Spleen (tissue), 11 donors: ENCODE measurements around the gene YPEL1. TPM values are rescaled to one million over a fixed set of nuclear protein-coding genes. Genes with fewer than 3 reads are reported as not detected.
A peak's percentile ranks its signal among the peaks of the same experiment; 100 is the strongest.

ENCODE experiments used
- DNase-seq: peaks from one replicate; pipeline ENCODE4 v3.0.0-alpha.2; 2020
- H3K27ac ChIP-seq, 8 donors: fragments of 200-600 bp; sonication (generic) in 7 of 8; 1 replicate in 4 of 8; 2 replicates in 4 of 8; pipeline versions ENCODE4 v1.5.0 to v1.8.0; 2016 to 2021; ENCODE audit warnings: inconsistent platforms in 4 of 8, mild to moderate bottlenecking in 4 of 8, moderate library complexity in 1 of 8
- H3K27me3 ChIP-seq, 7 donors: fragments of 200-600 bp; sonication (generic) in 6 of 7; replicated peaks in 1 of 7; 1 replicate in 4 of 7; 2 replicates in 3 of 7; pipeline versions ENCODE4 v1.5.0 to v1.8.0; 2016 to 2021; ENCODE audit warnings: inconsistent platforms in 3 of 7, mild to moderate bottlenecking in 1 of 7
- H3K36me3 ChIP-seq, 6 donors: fragments of 200-600 bp; sonication (generic) in 5 of 6; 1 replicate in 4 of 6; 2 replicates in 2 of 6; pipeline versions ENCODE4 v1.5.0 to v1.8.0; 2016 to 2021; ENCODE audit warnings: inconsistent platforms in 2 of 6
- H3K4me1 ChIP-seq, 6 donors: fragments of 200-600 bp; sonication (generic) in 5 of 6; 1 replicate in 3 of 6; 2 replicates in 3 of 6; pipeline versions ENCODE4 v1.5.0 to v1.8.0; 2016 to 2021; ENCODE audit warnings: inconsistent platforms in 3 of 6
- H3K4me3 ChIP-seq, 8 donors: fragments of 200-600 bp; sonication (generic) in 7 of 8; 1 replicate in 4 of 8; 2 replicates in 4 of 8; pipeline versions ENCODE4 v1.5.0 to v1.8.0; 2016 to 2021; ENCODE audit warnings: inconsistent platforms in 4 of 8, mild to moderate bottlenecking in 4 of 8, moderate library complexity in 2 of 8
- H3K9me3 ChIP-seq, 8 donors: fragments of 200-600 bp; sonication (generic) in 7 of 8; 1 replicate in 4 of 8; 2 replicates in 4 of 8; pipeline versions ENCODE4 v1.5.0 to v1.8.0; 2016 to 2021; ENCODE audit warnings: inconsistent platforms in 4 of 8
- CTCF ChIP-seq, 11 experiments: fragments of 200-600 bp in 7 of 11; fragments of 450-650 bp in 4 of 11; sonication (generic) in 4 of 11; IDR thresholded peaks in 8 of 11; conservative IDR thresholded peaks in 3 of 11; 1 replicate in 7 of 11; 2 replicates in 4 of 11; pipeline versions ENCODE4 v1.4.0 to v1.8.0; 2016 to 2021; ENCODE audit warnings: antibody characterized with exemption in 11 of 11, inconsistent platforms in 4 of 11, mild to moderate bottlenecking in 1 of 11
- POLR2A ChIP-seq, 3 donors: fragments of 450-650 bp; IDR thresholded peaks; one replicate each; pipeline ENCODE4 v1.5.1; 2017; ENCODE audit warnings: antibody characterized with exemption in 3 of 3, mild to moderate bottlenecking in 1 of 3
- POLR2AphosphoS5 ChIP-seq, 3 donors: sonication (generic); formaldehyde crosslinking; IDR thresholded peaks; one replicate each; pipeline ENCODE4 v1.5.1; 2017; ENCODE audit warnings: antibody characterized with exemption in 3 of 3
- WGBS, 5 donors: extraction: QIAGEN DNeasy Blood & Tissue Kit in 3 of 5; methylation state at CpG; one replicate each; pipeline versions ENCODE4 v1.1.5 to v1.1.7; 2013 to 2018; 5-methylcytosine and 5-hydroxymethylcytosine counted together
- intact Hi-C: fragments of 100-400 bp; cut with DNase I; formaldehyde crosslinking; loops from one replicate; pipeline ENCODE4 v1.15.0; 2023; ENCODE audit warnings: low total_unique reads
- polyA plus RNA-seq, 3 donors: library from polyadenylated mRNA; stranded (reverse); fragments of 200-250 nt; gene quantifications; one replicate each; pipeline ENCODE4 v1.2.1, GENCODE V29; 2013
- total RNA-seq, 7 donors: library from RNA; depleted of rRNA in 3 of 7; stranded (reverse); fragments of >200 nt in 3 of 7; fragmentation: NEBNext Ultra II Directional in 4 of 7; extraction: Animal tissue kit (Norgen Biotek cat#: 25700) in 4 of 7; gene quantifications; one replicate each; pipeline versions ENCODE4 v1.1.0 to v1.2.1, GENCODE V29; 2016 to 2021
- donor health status: healthy with polysubstance abuse.
- donor health status: DM: no; HTN: no; CAD: no; lungs with moderate emphysema.
- donor health status: DM: no; HTN: no; CAD: no.
- donor health status: Bipolar disorder and iron deficiency.
- donor health status: healthy.
- donor health status: DM: no; HTN: no; CAD: no.
- donor health status: DM: yes; HTN: yes; CAD: no.

YPEL1 gene
- total and polyA plus RNA-seq, 10 donors, result 4.8 to 21.3 (median 11.0) TPM

DNA sequence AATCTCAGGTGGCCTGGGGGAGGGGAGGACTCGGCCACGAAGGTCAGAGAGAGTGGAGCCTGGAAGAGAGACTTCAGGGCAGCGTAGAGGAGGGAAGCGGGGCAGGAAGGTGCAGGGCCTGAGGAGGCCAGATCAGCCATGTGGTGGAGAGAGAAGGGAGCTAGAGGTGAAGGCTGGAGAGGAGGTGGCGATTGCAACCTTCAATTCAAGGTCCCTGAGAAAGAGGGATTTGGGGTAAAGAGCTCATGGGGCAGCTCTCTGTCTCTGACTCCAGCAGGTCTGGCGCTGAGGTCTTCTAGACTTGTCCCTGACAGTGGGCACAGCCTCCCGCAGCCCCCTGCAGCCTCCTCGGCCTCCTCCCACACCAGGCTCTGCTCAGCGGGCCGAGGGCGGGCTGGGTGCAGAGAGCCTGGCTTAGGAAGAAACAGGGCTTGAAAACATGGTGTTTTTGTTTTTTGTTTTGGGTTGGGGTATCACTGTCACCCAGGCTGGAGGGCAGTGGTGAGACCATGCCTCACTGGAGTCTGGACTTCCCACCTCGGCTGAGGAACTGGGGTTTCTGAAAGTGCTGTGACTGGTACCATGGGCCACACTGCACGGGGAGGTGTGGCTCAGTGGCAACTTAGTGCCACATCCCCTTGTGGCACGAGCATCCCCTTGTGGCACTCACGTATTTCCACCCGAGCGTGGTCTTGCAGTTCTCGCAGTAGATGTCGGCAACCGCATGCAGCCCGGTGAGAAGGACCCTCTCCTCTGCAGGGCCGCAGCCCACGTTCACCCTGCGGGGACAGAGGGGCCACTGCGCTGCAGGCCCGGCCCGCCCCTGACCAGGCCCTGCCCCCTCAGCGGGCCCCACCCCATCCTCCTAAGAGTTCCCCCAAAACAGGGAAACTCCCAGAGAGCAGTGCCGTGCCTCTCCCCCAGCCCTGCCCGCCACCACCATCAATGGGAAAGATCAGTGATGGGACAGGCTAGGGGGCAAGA, 32.6 kb downstream of the YPEL1 start:
- DNase-seq, result no peak
- TF ChIP-seq POLR2AphosphoS5 (IDR thresholded peaks at IDR 0.05) (peak in 1 of 3 donors; percentile 59), POLR2A (IDR thresholded peaks at IDR 0.05) (no peak), CTCF (IDR thresholded peaks at IDR 0.05 in 8 of 11, conservative IDR thresholded peaks at IDR 0.05 in 3 of 11) (no peak)
- WGBS, 5 donors, result 89 to 95% (median 90%) methylated on average over 13 to 30 of the region's 30 CpGs
- no peak overlapping the region for H3K4me3 ChIP-seq
- H3K9me3 ChIP-seq, result no peaks in the 10 kb centered on the region
- peaks cover 0 to 79% (median 30%) of the 10 kb centered on the region in 6 donors for H3K36me3 ChIP-seq
- intact Hi-C loops, result no loop called here
- peaks cover 0 to 13% (median 4%) of the 10 kb centered on the region in 6 donors for H3K4me1 ChIP-seq
- H3K27me3 ChIP-seq, result no peaks in the 10 kb centered on the region
- H3K27ac ChIP-seq, result no peak overlapping the region

- Histone ChIP-seq H3K27me3 (no peaks in the 10 kb centered on the region), H3K4me1 (peaks cover 0 to 13% (median 4%) of the 10 kb centered on the region in 6 donors), H3K4me3 (no peak overlapping the region), H3K9me3 (no peaks in the 10 kb centered on the region), H3K27ac (no peak overlapping the region), H3K36me3 (peaks cover 0 to 80% (median 39%) of the 10 kb centered on the region in 6 donors)
- TF ChIP-seq POLR2AphosphoS5 (IDR thresholded peaks at IDR 0.05), result peak in 1 of 3 donors; percentile 13
- no peak for TF ChIP-seq CTCF (IDR thresholded peaks at IDR 0.05 in 8 of 11, conservative IDR thresholded peaks at IDR 0.05 in 3 of 11)
- WGBS, 5 donors, result 85 to 94% (median 91%) methylated on average over 6 of the region's 6 CpGs
- DNase-seq, result no peak
- intact Hi-C loops, result no loop called here
Measured at GRCh38 chr22:21702094-21702493, 33.5 kb downstream of the YPEL1 start.

GRCh38 chr22:21701384-21701971, 34.1 kb downstream of the YPEL1 start:
- WGBS, 5 donors, result 95 to 98% (median 96%) methylated on average over 7 of the region's 7 CpGs

More at GRCh38 chr22:21701384-21701971, 34.1 kb downstream of the YPEL1 start:
- Histone ChIP-seq H3K4me3 (no peak overlapping the region), H3K36me3 (peaks cover 0 to 83% (median 45%) of the 10 kb centered on the region in 6 donors), H3K9me3 (no peaks in the 10 kb centered on the region), H3K27ac (no peak overlapping the region), H3K4me1 (peaks cover 0 to 13% (median 4%) of the 10 kb centered on the region in 6 donors), H3K27me3 (no peaks in the 10 kb centered on the region)
- DNase-seq, result no peak
- no peak for TF ChIP-seq CTCF (IDR thresholded peaks at IDR 0.05 in 8 of 11, conservative IDR thresholded peaks at IDR 0.05 in 3 of 11)
- TF ChIP-seq POLR2AphosphoS5 (IDR thresholded peaks at IDR 0.05), result no peak
- TF ChIP-seq POLR2A (IDR thresholded peaks at IDR 0.05), result no peak
- intact Hi-C loops, result no loop called here
